NCI-H446 (cell line): ENCODE measurements around the gene ATP5F1D.
"Not testable (repeated sequence)": the region's sequence is repeated elsewhere in the genome, so short reads cannot be mapped to it uniquely, and the experiment has no call there.

Source experiments
- DNase-seq, 2 experiments: peaks; one replicate each; lab custom pipeline; 2025; lab: John Stamatoyannopoulos, UW

Gene ATP5F1D

GRCh38 chr19:1241417-1242095, at the start of gene ATP5F1D:
Gene ATP5F1D, plus strand, starts transcription at chr19:1241751. Its CDS starts 100 bp downstream, at chr19:1241851.
- peak; percentile 82 to 97 for DNase-seq

GRCh38 chr19:1199531-1199930, 42.0 kb upstream of the ATP5F1D start:
- no peak for DNase-seq

GRCh38 chr19:1200614-1201013, 40.9 kb upstream of the ATP5F1D start:
- DNase-seq = not testable (repeated sequence)

GRCh38 chr19:1205114-1206099, 36.1 kb upstream of the ATP5F1D start, which contains the start of gene STK11:
Gene STK11, plus strand, starts transcription at chr19:1205778. Its CDS starts 1,136 bp downstream, at chr19:1206914.
- DNase-seq = peak; percentile 97 to 99

GRCh38 chr19:1206150-1206863, 35.2 kb upstream of the ATP5F1D start:
- DNase-seq = no peak

GRCh38 chr19:1206864-1207450, 34.6 kb upstream of the ATP5F1D start:
- DNase-seq = no peak

- not testable (repeated sequence) for DNase-seq
These were observed 32.7 kb upstream of the ATP5F1D start for GRCh38 chr19:1208830-1209229.

- no peak for DNase-seq
These were observed 31.4 kb upstream of the ATP5F1D start for GRCh38 chr19:1210227-1210538.

GRCh38 chr19:1211494-1212234, 29.9 kb upstream of the ATP5F1D start:
- DNase-seq = no peak

- DNase-seq = no peak
These were observed 27.9 kb upstream of the ATP5F1D start for GRCh38 chr19:1213391-1214286.

- DNase-seq = no peak
These were observed 27.2 kb upstream of the ATP5F1D start for GRCh38 chr19:1214299-1214861.

GRCh38 chr19:1214862-1215731, 26.5 kb upstream of the ATP5F1D start:
- no peak for DNase-seq

GRCh38 chr19:1216756-1217155, 24.8 kb upstream of the ATP5F1D start:
- no peak for DNase-seq

- DNase-seq = no peak
These were observed 24.2 kb upstream of the ATP5F1D start for GRCh38 chr19:1217366-1217765.

GRCh38 chr19:1218751-1219567, 22.6 kb upstream of the ATP5F1D start:
- no peak for DNase-seq

GRCh38 chr19:1219786-1220476, 21.6 kb upstream of the ATP5F1D start:
- DNase-seq = no peak

- DNase-seq = no peak
These were observed 21.0 kb upstream of the ATP5F1D start for GRCh38 chr19:1220477-1220930.
